Heart right ventricle (tissue), 16 donors: Measurements from ENCODE around the gene GADL1. TPM values are rescaled to one million over a fixed set of nuclear protein-coding genes. Genes with fewer than 3 reads are reported as not detected.

Source experiments
- ATAC-seq, 8 donors: fragments of 200-7000 bp; cut with Tn5 transposase; one replicate each; pipeline ENCODE4 v1.9.1; 2020; ENCODE audit warnings: mild to moderate bottlenecking in 8 of 8, moderate library complexity in 8 of 8, moderate number of reproducible peaks in 1 of 8
- DNase-seq, 2 donors: peaks; one replicate each; pipeline ENCODE4 v3.0.0-alpha.2; 2020
- H3K27ac ChIP-seq, 10 donors: fragments of 200-600 bp; sonication (generic) in 2 of 10; one replicate each; pipeline versions ENCODE4 v1.5.0 to v1.8.0; 2020 to 2022; ENCODE audit warnings: mild to moderate bottlenecking in 3 of 10
- H3K27me3 ChIP-seq, 7 donors: fragments of 200-600 bp; one replicate each; pipeline ENCODE4 v1.8.0; 2021 to 2022; ENCODE audit warnings: mild to moderate bottlenecking in 2 of 7
- H3K36me3 ChIP-seq, 9 donors: fragments of 200-600 bp; sonication (generic) in 1 of 9; one replicate each; pipeline versions ENCODE4 v1.5.0 to v1.8.0; 2020 to 2022; ENCODE audit warnings: mild to moderate bottlenecking in 2 of 9
- H3K4me1 ChIP-seq, 9 donors: fragments of 200-600 bp; sonication (generic) in 1 of 9; one replicate each; pipeline versions ENCODE4 v1.5.0 to v1.8.0; 2020 to 2022; ENCODE audit warnings: mild to moderate bottlenecking in 4 of 9
- H3K4me3 ChIP-seq, 10 donors: fragments of 200-600 bp; sonication (generic) in 2 of 10; one replicate each; pipeline versions ENCODE4 v1.5.0 to v1.8.0; 2020 to 2022; ENCODE audit warnings: mild to moderate bottlenecking in 7 of 10, moderate library complexity in 2 of 10
- H3K9me3 ChIP-seq, 11 donors: fragments of 200-600 bp in 10 of 11; sonication (generic) in 2 of 11; one replicate each; pipeline versions ENCODE4 v1.5.0 to v1.8.0; 2013 to 2022; ENCODE audit warnings: mild to moderate bottlenecking in 2 of 11, control low read depth in 1 of 11, moderate library complexity in 1 of 11
- WGBS, 2 donors: extraction: QIAGEN DNeasy Blood & Tissue Kit; methylation state at CpG; one replicate each; pipeline ENCODE4 v1.1.7; 2013; ENCODE audit warnings: inconsistent platforms in 1 of 2; 5-methylcytosine and 5-hydroxymethylcytosine counted together
- intact Hi-C, 10 donors: fragments of 100-400 bp; cut with DNase I; formaldehyde crosslinking; loops; one replicate each; pipeline versions ENCODE4 v1.11.1 to v1.14.2; 2022
- polyA plus RNA-seq, 2 donors: library from polyadenylated mRNA; stranded (reverse); fragments of 200-250 nt; gene quantifications; one replicate each; pipeline ENCODE4 v1.2.3, GENCODE V29; 2013
- total RNA-seq, 10 donors: library from RNA; stranded (reverse); fragmentation: NEBNext Ultra II Directional in 3 of 10; extraction: Animal tissue kit (Norgen Biotek cat#: 25700) in 3 of 10; gene quantifications; one replicate each; pipeline versions ENCODE4 v1.2.1 to v1.2.4, GENCODE V29; 2021 to 2023
- TF ChIP-seq, protein P1 (sequence below), 9 donors: fragments of 200-600 bp; sonication (generic) in 2 of 9; IDR thresholded peaks; one replicate each; pipeline versions ENCODE4 v1.5.0 to v1.8.0; 2021 to 2022; ENCODE audit warnings: antibody characterized with exemption in 9 of 9, mild to moderate bottlenecking in 5 of 9, moderate library complexity in 1 of 9
- donor health status: Arrhythmogenic right ventricular cardiomyopathy.
- donor health status: ischemic (EF 13 %, LVEDD 7.1; RV severe dilation, severe dysfunction).
- donor health status: healthy with polysubstance abuse.
- donor health status: DM: no; HTN: yes; CAD: no.
- donor health status: DM: no; HTN: no; CAD: no.
- donor health status: ischemic (EF 25% LVEDD 6.9; RV normal size, moderate dysfunction).
- donor health status: ischemic (EF 25% LVEDD 5.7; RV mildly dilated, moderate dysfunction).
- donor health status: healthy.
- donor health status: DM: yes; HTN: yes; CAD: no.
- donor health status: Ischemic cardiomyopathy.
- donor health status: ischemic (EF 35%, LVEDD 5.7; RV mildly dilated, moderate dysfunction).
- donor health status: nonischemic (EF 11% LVEDD 7.7; RV severe dilation, severe dysfunction).
- donor health status: DM: yes; HTN: yes; CAD: no.
- donor health status: PGD.
- donor health status: ischemic (EF 29% LVEDD 5.4; RV normal size, mild dysfunction).
- donor health status: nonischemic (EF 23%, LVEDD 6.1; RV moderate dilation, normal function).

GADL1 gene
- total and polyA plus RNA-seq, 12 donors, result 0.12 to 1.6 (median 0.40) TPM; not detected in 4

DNA sequence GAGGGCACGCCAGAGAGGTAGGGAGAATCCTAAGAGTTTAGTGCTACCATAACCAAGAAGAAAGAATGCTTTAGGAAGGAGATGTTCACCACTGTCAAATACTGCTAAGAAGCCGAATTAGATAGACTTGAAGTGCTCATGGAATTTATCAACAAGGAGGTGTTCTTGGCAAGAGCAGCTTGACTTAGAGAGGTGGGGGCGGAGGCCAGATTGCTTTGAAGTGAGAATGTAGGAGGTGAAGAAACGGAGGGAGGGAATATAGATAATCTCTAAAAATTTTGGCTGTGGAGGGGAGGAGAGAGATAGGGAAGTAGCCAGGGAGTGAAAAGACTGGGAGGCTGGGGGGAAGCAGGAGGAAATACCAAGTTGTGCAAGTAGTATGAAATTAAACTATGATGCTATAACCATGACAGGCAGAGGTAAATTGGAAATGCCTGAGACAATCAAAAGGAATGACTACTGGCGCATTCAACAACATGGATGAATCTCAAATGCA lies 35.5 kb downstream of the GADL1 start:
- Histone ChIP-seq H3K4me3 (no peak overlapping the region), H3K9me3 (no peaks in the 10 kb centered on the region), H3K4me1 (peaks cover 0 to 12% (median 0%) of the 10 kb centered on the region in 9 donors), H3K27ac (no peak overlapping the region), H3K27me3 (no peaks in the 10 kb centered on the region), H3K36me3 (no peaks in the 10 kb centered on the region)
- ATAC-seq (no peak), DNase-seq (no peak)
- TF ChIP-seq, protein P1, sequence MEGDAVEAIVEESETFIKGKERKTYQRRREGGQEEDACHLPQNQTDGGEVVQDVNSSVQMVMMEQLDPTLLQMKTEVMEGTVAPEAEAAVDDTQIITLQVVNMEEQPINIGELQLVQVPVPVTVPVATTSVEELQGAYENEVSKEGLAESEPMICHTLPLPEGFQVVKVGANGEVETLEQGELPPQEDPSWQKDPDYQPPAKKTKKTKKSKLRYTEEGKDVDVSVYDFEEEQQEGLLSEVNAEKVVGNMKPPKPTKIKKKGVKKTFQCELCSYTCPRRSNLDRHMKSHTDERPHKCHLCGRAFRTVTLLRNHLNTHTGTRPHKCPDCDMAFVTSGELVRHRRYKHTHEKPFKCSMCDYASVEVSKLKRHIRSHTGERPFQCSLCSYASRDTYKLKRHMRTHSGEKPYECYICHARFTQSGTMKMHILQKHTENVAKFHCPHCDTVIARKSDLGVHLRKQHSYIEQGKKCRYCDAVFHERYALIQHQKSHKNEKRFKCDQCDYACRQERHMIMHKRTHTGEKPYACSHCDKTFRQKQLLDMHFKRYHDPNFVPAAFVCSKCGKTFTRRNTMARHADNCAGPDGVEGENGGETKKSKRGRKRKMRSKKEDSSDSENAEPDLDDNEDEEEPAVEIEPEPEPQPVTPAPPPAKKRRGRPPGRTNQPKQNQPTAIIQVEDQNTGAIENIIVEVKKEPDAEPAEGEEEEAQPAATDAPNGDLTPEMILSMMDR (IDR thresholded peaks at IDR 0.05), result no peak
- 81 to 83% methylated on average over 5 of the region's 5 CpGs for WGBS, 2 donors
- intact Hi-C loops, result no loop called here

DNA sequence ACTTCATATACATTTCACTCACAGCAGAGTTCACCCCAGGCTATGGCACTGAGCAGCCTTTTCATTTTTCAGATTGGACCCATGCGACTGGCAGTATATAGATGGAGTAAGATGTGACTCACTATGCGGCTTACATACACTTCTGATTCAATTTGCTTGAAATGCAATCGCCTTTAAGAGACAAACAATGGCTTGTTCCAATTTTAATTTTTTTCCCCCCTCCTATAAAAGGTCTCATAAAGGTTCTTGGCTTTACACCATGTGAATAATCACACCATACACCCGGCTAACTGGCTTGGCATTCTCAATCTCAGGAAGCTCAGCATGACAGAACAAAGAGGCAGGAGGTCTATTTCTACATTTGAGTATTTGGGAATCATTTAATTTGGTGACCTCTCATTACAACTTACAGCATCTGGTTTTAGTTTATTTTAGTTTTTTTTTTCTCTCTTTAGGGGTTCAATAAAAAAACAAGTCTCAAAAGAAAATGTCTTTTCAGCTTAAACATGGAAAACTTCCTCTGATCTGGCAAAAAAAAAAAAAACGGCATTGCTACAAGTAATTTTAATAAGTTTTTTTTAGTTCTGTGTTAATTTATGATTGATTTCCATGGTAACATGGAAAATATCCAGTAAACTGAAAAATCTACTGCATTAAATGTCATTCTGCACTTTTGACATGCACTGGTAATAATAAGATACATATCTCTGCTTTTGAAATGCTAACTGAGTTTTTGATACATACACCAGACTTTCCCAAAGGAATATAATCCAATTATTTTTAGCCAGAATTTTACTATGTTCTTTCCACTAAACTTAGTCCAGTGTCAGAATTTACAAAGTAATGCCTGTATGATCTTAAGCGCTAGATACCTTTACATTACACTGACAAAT lies 38.8 kb downstream of the GADL1 start:
- Histone ChIP-seq H3K9me3 (no peaks in the 10 kb centered on the region), H3K36me3 (no peaks in the 10 kb centered on the region), H3K4me3 (no peak overlapping the region), H3K27me3 (no peaks in the 10 kb centered on the region), H3K4me1 (peaks cover 0 to 8% (median 0%) of the 10 kb centered on the region in 9 donors), H3K27ac (no peak overlapping the region)
- no peak for ATAC-seq
- intact Hi-C loops, result no loop called here
- no peak for DNase-seq
- TF ChIP-seq, protein P1 (IDR thresholded peaks at IDR 0.05), result no peak
- WGBS, 2 donors, result 72 to 80% methylated on average over 6 of the region's 6 CpGs

DNA sequence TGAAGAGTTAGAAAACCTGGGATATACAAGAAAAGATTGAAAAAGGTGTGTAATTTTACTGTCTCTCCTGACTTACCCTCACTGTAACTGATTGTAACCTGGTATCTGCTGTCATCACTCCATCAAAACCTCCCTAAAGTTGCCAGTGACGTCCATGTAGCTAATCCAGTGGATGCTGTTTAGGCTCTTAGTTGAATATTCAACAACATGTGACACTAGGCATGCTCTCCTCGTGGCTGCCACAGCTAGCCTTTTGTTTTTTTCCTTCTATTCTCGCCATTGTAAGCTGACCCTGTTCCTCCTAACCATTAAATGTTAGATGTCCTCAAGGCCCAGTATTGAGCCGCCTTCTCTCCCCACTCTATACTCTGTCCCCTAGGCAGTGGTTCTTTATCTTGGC lies 41.6 kb downstream of the GADL1 start:
- ATAC-seq, result peak in 2 of 8 donors; percentile 28 to 51
- intact Hi-C loops, result no loop called here
- H3K27me3 ChIP-seq, result no peaks in the 10 kb centered on the region

DNA sequence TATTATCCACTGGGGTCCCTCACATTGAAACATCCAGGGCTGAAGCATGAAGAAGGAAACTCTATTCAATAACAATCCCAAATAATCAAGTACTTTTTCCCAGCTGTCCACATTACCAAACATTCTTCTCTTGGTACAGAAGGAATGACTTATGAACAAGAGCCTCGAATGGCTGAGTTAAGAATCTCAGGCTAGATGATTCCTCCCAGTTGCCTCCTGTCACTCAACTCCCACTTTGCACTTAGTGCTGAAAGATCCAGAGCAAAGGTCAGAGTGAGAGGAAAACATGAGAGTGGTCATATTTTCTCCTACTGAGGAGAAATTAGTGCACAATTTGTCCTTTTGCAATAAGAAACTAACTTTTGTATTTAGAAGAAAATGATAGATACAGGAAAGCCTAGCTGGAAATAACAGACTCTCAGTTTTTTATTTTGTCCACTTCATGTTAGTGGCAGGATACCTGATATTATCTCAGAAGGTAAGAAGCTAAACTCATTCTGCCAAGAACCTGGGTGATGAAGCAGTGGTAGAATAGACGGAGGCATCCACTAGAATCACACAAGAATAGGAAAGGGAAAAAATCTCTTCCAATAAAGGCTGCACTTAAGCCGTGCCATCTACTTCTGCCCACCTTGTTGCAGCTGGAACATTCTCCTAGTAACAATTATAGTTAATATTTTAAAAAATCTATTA lies 46.2 kb downstream of the GADL1 start:
- DNase-seq (no peak), ATAC-seq (peak in 3 of 8 donors; percentile 43 to 56 (median 49))
- Histone ChIP-seq H3K27ac (no peak overlapping the region), H3K4me3 (no peak overlapping the region), H3K27me3 (no peaks in the 10 kb centered on the region), H3K9me3 (no peaks in the 10 kb centered on the region), H3K4me1 (peaks cover 0 to 9% (median 0%) of the 10 kb centered on the region in 9 donors), H3K36me3 (no peaks in the 10 kb centered on the region)
- TF ChIP-seq, protein P1 (IDR thresholded peaks at IDR 0.05), result no peak
- intact Hi-C loops, result no loop called here
- WGBS, 2 donors, result 55 to 62% methylated on average over 3 of the region's 3 CpGs

More for the DNA sequence above, 41.6 kb downstream of the GADL1 start:
- DNase-seq, result no peak
- Histone ChIP-seq H3K4me3 (no peak overlapping the region), H3K4me1 (peaks cover 0 to 8% (median 5%) of the 10 kb centered on the region in 9 donors), H3K9me3 (no peaks in the 10 kb centered on the region), H3K27ac (no peak overlapping the region), H3K36me3 (no peaks in the 10 kb centered on the region)
- WGBS, 2 donors, result 52 to 58% methylated on average over 4 of the region's 4 CpGs
- TF ChIP-seq, protein P1 (IDR thresholded peaks at IDR 0.05), result no peak
